ENCODE results near the gene UBE2S. TPM values are rescaled to one million over a fixed set of nuclear protein-coding genes. Genes with fewer than 3 reads are reported as not detected.

Gene UBE2S
- total and polyA plus RNA-seq, 3 donors from 2014 or later: 150 to 272 (median 188) TPM

- no peaks in the 10 kb centered on the region for H3K9me3 ChIP-seq
- peaks cover 6% of the 10 kb centered on the region for H3K4me1 ChIP-seq
- H3K27ac ChIP-seq: no peak overlapping the region
- intact Hi-C loops (cut with DNase I; ENCODE audit: low total_unique reads): no loop called here
- WGBS, 2 donors: 2 to 4% methylated on average over 9 to 45 of the region's 59 CpGs
- peak; percentile 50 for DNase-seq
- H3K27me3 ChIP-seq: no peaks in the 10 kb centered on the region
- TF ChIP-seq POLR2A (IDR thresholded peaks at IDR 0.05) (no peak), CTCF (IDR thresholded peaks at IDR 0.05) (no peak)
- peak overlapping the region; percentile 26 to 32 for H3K4me3 ChIP-seq
- no peaks in the 10 kb centered on the region for H3K36me3 ChIP-seq (ENCODE audit: low read depth, missing control alignments)
Measured at GRCh38 chr19:55369653-55370304, 37.8 kb downstream of the UBE2S start.

GRCh38 chr19:55368701-55369563, 38.7 kb downstream of the UBE2S start:
- no peak overlapping the region for H3K27ac ChIP-seq
- H3K4me1 ChIP-seq: peaks cover 6% of the 10 kb centered on the region
- no peak for TF ChIP-seq POLR2A (IDR thresholded peaks at IDR 0.05)
- no peak for TF ChIP-seq CTCF (IDR thresholded peaks at IDR 0.05)
- no peaks in the 10 kb centered on the region for H3K36me3 ChIP-seq (ENCODE audit: low read depth, missing control alignments)
- DNase-seq: no peak
- intact Hi-C loops (cut with DNase I; ENCODE audit: low total_unique reads): no loop called here
- H3K4me3 ChIP-seq: peak overlapping the region; percentile 26 to 27
- H3K27me3 ChIP-seq: no peaks in the 10 kb centered on the region
- H3K9me3 ChIP-seq: no peaks in the 10 kb centered on the region
- 5 to 14% methylated on average over 6 to 51 of the region's 54 CpGs for WGBS, 2 donors

GRCh38 chr19:55368106-55368505, 39.5 kb downstream of the UBE2S start:
- WGBS, 2 donors: 80 to 87% methylated on average over 2 to 16 of the region's 16 CpGs
- H3K27me3 ChIP-seq: no peaks in the 10 kb centered on the region
- H3K36me3 ChIP-seq (ENCODE audit: low read depth, missing control alignments): no peaks in the 10 kb centered on the region
- no peak overlapping the region for H3K4me3 ChIP-seq
- DNase-seq: no peak
- no peak overlapping the region for H3K27ac ChIP-seq
- intact Hi-C loops (cut with DNase I; ENCODE audit: low total_unique reads): no loop called here
- TF ChIP-seq POLR2A (IDR thresholded peaks at IDR 0.05): no peak
- no peak for TF ChIP-seq CTCF (IDR thresholded peaks at IDR 0.05)
- peaks cover 6% of the 10 kb centered on the region for H3K4me1 ChIP-seq
- H3K9me3 ChIP-seq: no peaks in the 10 kb centered on the region

GRCh38 chr19:55366790-55367189, 40.8 kb downstream of the UBE2S start:
- intact Hi-C loops (cut with DNase I; ENCODE audit: low total_unique reads): no loop called here
- Histone ChIP-seq H3K27ac (no peak overlapping the region), H3K4me3 (no peak overlapping the region), H3K27me3 (no peaks in the 10 kb centered on the region), H3K4me1 (peaks cover 6% of the 10 kb centered on the region), H3K9me3 (no peaks in the 10 kb centered on the region), H3K36me3 (ENCODE audit: low read depth, missing control alignments) (no peaks in the 10 kb centered on the region)
- no peak for DNase-seq
- TF ChIP-seq POLR2A (IDR thresholded peaks at IDR 0.05): no peak
- no peak for TF ChIP-seq CTCF (IDR thresholded peaks at IDR 0.05)
- WGBS, 2 donors: 93 to 100% methylated on average over 2 to 3 of the region's 3 CpGs
